Fibroblast of lung (primary cell): Measurements from ENCODE around the gene SLC30A7. TPM values are rescaled to one million over a fixed set of nuclear protein-coding genes. Genes with fewer than 3 reads are reported as not detected.

ENCODE experiments used
- DNase-seq, 2 donors: peaks; one replicate each; pipeline versions ENCODE4 v3.0.0 to v3.0.0-alpha.2; 2010; ENCODE audit warnings: low read depth in 2 of 2
- H2AFZ ChIP-seq: 2 replicates; pipeline ENCODE4 v1.5.1; 2012; ENCODE audit warnings: low read length, control low read depth, inconsistent platforms
- H3K27ac ChIP-seq: 2 replicates; pipeline ENCODE4 v1.5.1; 2011; ENCODE audit warnings: low read length, control low read depth; ENCODE audit not compliant: insufficient read depth
- H3K27me3 ChIP-seq: 2 replicates; pipeline ENCODE4 v1.5.1; 2011; ENCODE audit warnings: mild to moderate bottlenecking, low read length; ENCODE audit not compliant: control insufficient read depth, insufficient read depth
- H3K36me3 ChIP-seq: 2 replicates; pipeline ENCODE4 v1.5.1; 2011; ENCODE audit warnings: low read length; ENCODE audit not compliant: control insufficient read depth, insufficient read depth
- H3K4me1 ChIP-seq: 2 replicates; pipeline ENCODE4 v1.5.1; 2011; ENCODE audit warnings: low read length; ENCODE audit not compliant: control insufficient read depth, insufficient read depth; ENCODE audit errors: extremely low read depth
- H3K4me2 ChIP-seq: 2 replicates; pipeline ENCODE4 v1.5.1; 2011; ENCODE audit warnings: low read length, control low read depth; ENCODE audit not compliant: insufficient read depth; ENCODE audit errors: extremely low read depth
- H3K4me3 ChIP-seq, 4 experiments: fragments of 200-600 bp in 1 of 4; sonication (generic) in 1 of 4; replicated peaks in 1 of 4; 2 replicates each; pipeline ENCODE4 v1.5.1; 2011 to 2016; ENCODE audit warnings: low read length in 4 of 4, low read depth in 3 of 4, mild to moderate bottlenecking in 3 of 4, control low read depth in 2 of 4, inconsistent platforms in 1 of 4, mixed read lengths in 1 of 4; ENCODE audit not compliant: insufficient read depth in 1 of 4; ENCODE audit errors: control extremely low read depth in 1 of 4
- H3K79me2 ChIP-seq: 2 replicates; pipeline ENCODE4 v1.5.1; 2012; ENCODE audit warnings: mild to moderate bottlenecking, low read length, inconsistent platforms; ENCODE audit not compliant: control insufficient read depth, insufficient read depth
- H3K9ac ChIP-seq: 2 replicates; pipeline ENCODE4 v1.5.1; 2011; ENCODE audit warnings: mild to moderate bottlenecking, low read length, control low read depth; ENCODE audit not compliant: insufficient read depth
- H3K9me3 ChIP-seq: 2 replicates; pipeline ENCODE4 v1.5.1; 2012; ENCODE audit warnings: low read depth, low read length; ENCODE audit not compliant: control insufficient read depth, insufficient read depth
- H4K20me1 ChIP-seq: 2 replicates; pipeline ENCODE4 v1.5.1; 2011; ENCODE audit warnings: low read length; ENCODE audit not compliant: control insufficient read depth, insufficient read depth; ENCODE audit errors: extremely low read depth
- CTCF ChIP-seq, 2 donors: IDR thresholded peaks in 1 of 2; conservative IDR thresholded peaks in 1 of 2; 1 replicate in 1 of 2; 2 replicates in 1 of 2; pipeline ENCODE4 v1.5.1; 2011 to 2012; ENCODE audit warnings: low read length in 2 of 2, control low read depth in 1 of 2, inconsistent platforms in 1 of 2, low read depth in 1 of 2, mild to moderate bottlenecking in 1 of 2
- EZH2 ChIP-seq: IDR thresholded peaks from 2 replicates; pipeline ENCODE4 v1.5.1; 2012; ENCODE audit warnings: low read length, control low read depth, mild to moderate bottlenecking; ENCODE audit errors: missing control alignments
- polyA plus RNA-seq, 2 donors: library from polyadenylated mRNA; depleted of rRNA in 1 of 2; stranded (reverse) in 1 of 2; unstranded in 1 of 2; fragments of >200 nt; gene quantifications; 2 replicates each; pipeline ENCODE4 v1.2.1, GENCODE V29; 2011 to 2012; ENCODE audit warnings: missing spikeins in 1 of 2
- total RNA-seq: library from RNA; depleted of rRNA; stranded (reverse); fragments of >200 nt; gene quantifications from 2 replicates; pipeline ENCODE4 v1.2.1, GENCODE V29; 2014

SLC30A7 gene
- total and polyA plus RNA-seq, 2 donors (not counting 1 experiment from before 2014, with no cell fraction given), result 23.1 to 37.4 TPM

DNA sequence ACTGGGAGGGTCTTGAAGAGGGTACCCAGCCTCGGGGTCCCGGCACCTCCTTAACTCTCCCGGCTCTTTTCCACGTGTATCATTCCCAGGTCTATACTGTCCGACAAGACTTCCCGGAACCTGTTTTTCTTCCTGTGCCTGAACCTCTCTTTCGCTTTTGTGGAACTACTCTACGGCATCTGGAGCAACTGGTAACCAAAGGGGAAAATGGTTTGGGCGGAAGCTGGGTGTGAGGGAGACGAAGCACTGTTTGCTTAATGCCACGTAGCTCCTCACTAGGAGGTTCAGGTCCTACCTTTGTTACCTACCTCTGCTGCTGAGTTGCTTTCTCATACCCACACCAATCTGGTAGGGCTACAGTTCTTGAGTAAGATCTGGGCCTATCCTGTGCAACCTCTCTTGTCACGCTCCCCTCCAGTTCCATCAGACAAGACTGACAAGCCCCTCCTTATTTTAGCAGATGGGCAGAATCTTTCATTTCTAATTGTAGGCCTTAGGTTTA is 642 bp downstream of the SLC30A7 start:
- Histone ChIP-seq H3K9ac (peak overlapping the region; percentile 95), H3K27me3 (no peaks in the 10 kb centered on the region), H3K79me2 (peaks cover 35% of the 10 kb centered on the region), H3K4me1 (peaks cover 5% of the 10 kb centered on the region), H3K4me3 (peak overlapping the region; percentile 87 to 97 (median 94)), H3K36me3 (no peaks in the 10 kb centered on the region), H3K4me2 (peak overlapping the region; percentile 49), H3K9me3 (no peaks in the 10 kb centered on the region), H4K20me1 (no peaks in the 10 kb centered on the region), H2AFZ (peak overlapping the region; percentile 85), H3K27ac (peak overlapping the region; percentile 96)
- TF ChIP-seq CTCF (conservative IDR thresholded peaks at IDR 0.05 in 1 of 2, IDR thresholded peaks at IDR 0.05 in 1 of 2; ENCODE audit: low read depth in 1 of 2, low read length in 2 of 2) (no peak), EZH2 (no peak)
- DNase-seq, result peak; percentile 53 to 75

- Histone ChIP-seq H3K27me3 (no peaks in the 10 kb centered on the region), H3K27ac (no peak overlapping the region), H4K20me1 (no peaks in the 10 kb centered on the region), H3K36me3 (peaks cover 7% of the 10 kb centered on the region), H3K4me3 (no peak overlapping the region), H3K9ac (no peak overlapping the region), H3K9me3 (no peaks in the 10 kb centered on the region), H2AFZ (no peak overlapping the region), H3K4me1 (no peaks in the 10 kb centered on the region), H3K4me2 (no peak overlapping the region), H3K79me2 (peaks cover 12% of the 10 kb centered on the region)
- TF ChIP-seq CTCF (conservative IDR thresholded peaks at IDR 0.05 in 1 of 2, IDR thresholded peaks at IDR 0.05 in 1 of 2; ENCODE audit: low read depth in 1 of 2, low read length in 2 of 2), result no peak
- no peak for TF ChIP-seq EZH2
- DNase-seq, result no peak
Measured at GRCh38 chr1:100902365-100902764, 6.5 kb downstream of the SLC30A7 start.

DNA sequence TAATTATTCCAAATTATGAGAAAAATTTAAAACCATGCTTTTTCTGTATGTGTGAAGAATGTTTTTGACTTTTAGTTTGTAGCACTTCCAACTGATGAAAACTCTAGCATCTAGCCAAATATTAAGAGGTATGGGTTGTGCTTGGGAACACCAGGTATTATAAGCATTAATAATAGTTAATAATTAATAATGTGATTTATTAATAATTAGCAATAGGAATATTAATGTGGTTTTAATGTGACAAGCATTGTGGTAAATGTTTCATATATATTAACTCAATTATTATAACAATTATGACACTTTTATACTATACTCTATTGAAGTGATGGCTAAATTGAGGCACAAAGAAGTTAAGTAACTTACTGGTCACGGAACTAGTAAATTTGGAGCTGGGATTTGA is 7.9 kb downstream of the SLC30A7 start:
- no peaks in the 10 kb centered on the region for H3K27me3 ChIP-seq
- peaks cover 1% of the 10 kb centered on the region for H3K79me2 ChIP-seq
- no peak overlapping the region for H3K9ac ChIP-seq
- H3K36me3 ChIP-seq, result peaks cover 7% of the 10 kb centered on the region
- no peak for DNase-seq
- no peak overlapping the region for H2AFZ ChIP-seq
- TF ChIP-seq EZH2, result no peak
- TF ChIP-seq CTCF (conservative IDR thresholded peaks at IDR 0.05 in 1 of 2, IDR thresholded peaks at IDR 0.05 in 1 of 2; ENCODE audit: low read depth in 1 of 2, low read length in 2 of 2), result no peak
- H4K20me1 ChIP-seq, result no peaks in the 10 kb centered on the region
- no peak overlapping the region for H3K27ac ChIP-seq
- no peaks in the 10 kb centered on the region for H3K9me3 ChIP-seq
- H3K4me2 ChIP-seq, result no peak overlapping the region
- no peaks in the 10 kb centered on the region for H3K4me1 ChIP-seq
- H3K4me3 ChIP-seq, result no peak overlapping the region
